Upper lobe of left lung (tissue), 4 donors: Measurements from ENCODE around the gene PDK1.

Experiments
- EP300 ChIP-seq, 4 donors: sonication (generic); formaldehyde crosslinking; IDR thresholded peaks; one replicate each; pipeline ENCODE4 v1.5.1; 2017; ENCODE audit warnings: antibody characterized with exemption in 4 of 4, control low read depth in 2 of 4
- POLR2A ChIP-seq, 4 donors: fragments of 450-650 bp; IDR thresholded peaks; one replicate each; pipeline ENCODE4 v1.5.1; 2016 to 2017; ENCODE audit warnings: antibody characterized with exemption in 4 of 4, mild to moderate bottlenecking in 2 of 4
- POLR2AphosphoS5 ChIP-seq, 2 donors: sonication (generic); formaldehyde crosslinking; IDR thresholded peaks; one replicate each; pipeline ENCODE4 v1.5.1; 2017; ENCODE audit warnings: antibody characterized with exemption in 2 of 2
- TF ChIP-seq, protein P1 (sequence below), 6 experiments: fragments of 450-650 bp in 4 of 6; fragments of 200-600 bp in 2 of 6; sonication (generic) in 2 of 6; IDR thresholded peaks; one replicate each; pipeline ENCODE4 v1.5.1; 2016 to 2019; ENCODE audit warnings: antibody characterized with exemption in 6 of 6

DNA sequence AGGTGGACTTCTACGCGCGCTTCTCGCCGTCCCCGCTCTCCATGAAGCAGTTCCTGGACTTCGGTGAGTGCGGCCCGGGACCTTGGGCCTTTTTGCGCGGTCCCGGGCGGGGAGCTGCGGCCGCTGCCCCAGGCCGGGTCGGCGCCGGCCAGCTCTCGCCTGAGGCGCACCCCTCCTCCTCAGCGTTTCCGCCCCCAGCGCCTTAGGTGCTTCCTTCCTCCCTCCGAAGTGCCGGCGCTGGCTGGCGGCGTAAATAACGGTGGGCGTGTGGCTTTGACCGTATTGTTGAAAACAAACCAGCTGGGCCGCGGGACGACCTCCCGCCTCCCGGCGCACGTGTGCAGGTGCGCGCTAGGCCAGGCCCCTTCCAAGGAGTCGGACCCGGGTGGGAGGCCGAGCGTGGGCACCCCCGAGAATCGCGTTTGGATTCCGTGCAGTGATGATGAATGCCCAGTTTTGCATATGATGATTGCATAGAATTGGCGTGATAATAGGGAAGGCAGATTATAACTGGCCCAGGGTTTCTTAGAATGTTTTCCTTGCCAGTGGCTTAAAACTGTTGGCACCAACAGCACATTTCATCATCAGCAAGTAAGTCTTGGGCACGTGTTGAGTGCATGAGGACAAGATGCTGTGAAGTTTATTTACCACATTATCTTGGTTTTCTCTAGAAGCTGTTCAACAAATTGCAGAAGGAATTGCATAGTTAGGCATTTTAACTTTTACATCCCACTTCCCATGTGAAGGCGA is 569 bp downstream of the PDK1 start:
- TF ChIP-seq, protein P1, sequence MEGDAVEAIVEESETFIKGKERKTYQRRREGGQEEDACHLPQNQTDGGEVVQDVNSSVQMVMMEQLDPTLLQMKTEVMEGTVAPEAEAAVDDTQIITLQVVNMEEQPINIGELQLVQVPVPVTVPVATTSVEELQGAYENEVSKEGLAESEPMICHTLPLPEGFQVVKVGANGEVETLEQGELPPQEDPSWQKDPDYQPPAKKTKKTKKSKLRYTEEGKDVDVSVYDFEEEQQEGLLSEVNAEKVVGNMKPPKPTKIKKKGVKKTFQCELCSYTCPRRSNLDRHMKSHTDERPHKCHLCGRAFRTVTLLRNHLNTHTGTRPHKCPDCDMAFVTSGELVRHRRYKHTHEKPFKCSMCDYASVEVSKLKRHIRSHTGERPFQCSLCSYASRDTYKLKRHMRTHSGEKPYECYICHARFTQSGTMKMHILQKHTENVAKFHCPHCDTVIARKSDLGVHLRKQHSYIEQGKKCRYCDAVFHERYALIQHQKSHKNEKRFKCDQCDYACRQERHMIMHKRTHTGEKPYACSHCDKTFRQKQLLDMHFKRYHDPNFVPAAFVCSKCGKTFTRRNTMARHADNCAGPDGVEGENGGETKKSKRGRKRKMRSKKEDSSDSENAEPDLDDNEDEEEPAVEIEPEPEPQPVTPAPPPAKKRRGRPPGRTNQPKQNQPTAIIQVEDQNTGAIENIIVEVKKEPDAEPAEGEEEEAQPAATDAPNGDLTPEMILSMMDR (IDR thresholded peaks at IDR 0.05), result no peak
- no peak for TF ChIP-seq POLR2AphosphoS5 (IDR thresholded peaks at IDR 0.05)
- no peak for TF ChIP-seq POLR2A (IDR thresholded peaks at IDR 0.05)
- TF ChIP-seq EP300 (IDR thresholded peaks at IDR 0.05), result no peak
